Measurements from ENCODE around the gene ADAMTS14. TPM values are rescaled to one million over a fixed set of nuclear protein-coding genes. Genes with fewer than 3 reads are reported as not detected.

Gene ADAMTS14
- total and polyA plus RNA-seq, 4 experiments from 2014 or later: not detected

DNA sequence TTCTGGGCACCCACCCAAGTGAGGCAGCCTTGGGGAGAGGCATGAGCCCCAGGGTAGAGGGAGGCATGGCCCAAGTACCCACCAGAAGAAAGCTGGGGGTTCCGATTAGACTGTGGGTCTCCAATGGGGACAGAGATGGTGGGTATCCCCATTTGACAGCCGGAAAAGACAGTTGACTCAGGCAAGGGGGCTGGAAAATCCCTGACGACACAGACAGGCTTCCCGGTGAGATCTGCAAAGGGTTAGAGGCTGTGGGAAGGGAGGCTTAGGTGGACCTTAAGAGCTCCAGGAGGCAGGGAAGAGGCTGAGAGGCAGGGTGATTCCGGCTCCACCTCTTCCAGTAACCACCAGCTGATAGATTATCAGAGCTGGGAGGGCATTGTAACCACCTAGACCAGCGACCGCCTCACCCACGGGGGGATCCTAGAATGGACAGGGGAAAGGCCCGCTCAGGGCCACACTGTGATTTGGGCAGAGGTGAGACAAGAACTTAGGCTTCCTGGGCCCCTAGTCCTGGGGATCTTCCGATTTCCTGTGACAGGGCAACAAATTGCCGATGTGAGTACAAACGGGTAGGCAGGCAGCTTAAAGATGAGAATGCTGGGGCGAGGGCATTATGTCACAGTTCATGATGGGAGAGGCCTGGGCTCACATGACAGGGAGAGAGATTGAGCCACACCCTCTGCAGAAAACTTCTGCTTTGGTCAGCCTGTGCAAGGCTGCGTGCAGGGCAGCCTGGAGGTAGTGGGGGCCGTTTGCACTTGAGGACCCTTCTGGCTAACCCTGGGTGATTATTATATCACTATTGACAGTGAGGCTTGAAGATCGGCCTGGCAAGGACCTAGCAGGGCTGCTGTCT is 107.4 kb downstream of the ADAMTS14 start:
- no peaks in the 10 kb centered on the region for H3K4me1 Mint-ChIP-seq
- Histone ChIP-seq H3K27ac (ENCODE audit: low read depth, low read length) (no peak overlapping the region), H3K36me3 (ENCODE audit: insufficient read depth, low read length) (no peaks in the 10 kb centered on the region), H3K9me3 (ENCODE audit: control insufficient read depth in 1 of 2, low read length in 2 of 2) (no peaks in the 10 kb centered on the region), H3K4me3 (ENCODE audit: low read length in 2 of 2) (no peak overlapping the region), H3K4me1 (ENCODE audit: insufficient read depth, low read length) (no peaks in the 10 kb centered on the region), H3K27me3 (ENCODE audit: insufficient read depth, low read length) (no peaks in the 10 kb centered on the region)
- peaks cover 0 to 4% of the 10 kb centered on the region in 2 donors for H3K27me3 Mint-ChIP-seq
- CTCF ChIA-PET (ENCODE audit: partially characterized antibody): interaction anchor here (0.6 kb wide), 1 partner anchor 56 kb away, joined by 4 read pairs; no protein-coding TSS in a partner anchor
- H3K36me3 Mint-ChIP-seq: no peaks in the 10 kb centered on the region
- peaks cover 0 to 1% (median 0%) of the 10 kb centered on the region in 8 donors for H3K9me3 Mint-ChIP-seq
- intact Hi-C loops (cut with micrococcal nuclease): no loop called here
- POLR2A ChIA-PET (ENCODE audit: partially characterized antibody): no interaction called here
- H3K27ac Mint-ChIP-seq: no peak overlapping the region
- H3K4me3 Mint-ChIP-seq: no peak overlapping the region
- no peak for DNase-seq

DNA sequence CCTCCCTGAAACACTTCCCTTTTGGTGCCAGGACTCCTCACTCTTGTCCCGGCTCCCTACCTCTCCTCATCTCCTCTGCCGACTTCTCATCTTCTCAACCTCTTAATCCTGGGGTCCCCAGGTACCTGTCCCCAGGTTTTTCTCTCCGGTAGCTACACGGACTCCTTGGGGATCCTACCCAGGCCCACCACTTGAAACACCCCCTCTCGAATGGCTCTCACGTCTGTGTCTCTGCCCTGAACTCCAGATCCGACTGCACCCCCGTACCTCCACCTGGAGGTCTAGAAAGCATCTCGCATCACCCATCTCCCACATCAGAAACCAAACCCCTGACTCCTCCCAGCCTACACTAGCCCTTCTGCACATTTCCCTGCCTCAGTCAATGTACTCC is 108.1 kb downstream of the ADAMTS14 start:
- Histone ChIP-seq H3K4me3 (ENCODE audit: low read length in 2 of 2) (no peak overlapping the region), H3K27me3 (ENCODE audit: insufficient read depth, low read length) (no peaks in the 10 kb centered on the region), H3K9me3 (ENCODE audit: control insufficient read depth in 1 of 2, low read length in 2 of 2) (no peaks in the 10 kb centered on the region), H3K27ac (ENCODE audit: low read depth, low read length) (no peak overlapping the region), H3K4me1 (ENCODE audit: insufficient read depth, low read length) (no peaks in the 10 kb centered on the region), H3K36me3 (ENCODE audit: insufficient read depth, low read length) (no peaks in the 10 kb centered on the region)
- no peaks in the 10 kb centered on the region for H3K4me1 Mint-ChIP-seq
- no peak for DNase-seq
- POLR2A ChIA-PET (ENCODE audit: partially characterized antibody): no interaction called here
- no peak overlapping the region for H3K27ac Mint-ChIP-seq
- CTCF ChIA-PET (ENCODE audit: partially characterized antibody): interaction anchor here (0.6 kb wide), 1 partner anchor 55 kb away, joined by 4 read pairs; no protein-coding TSS in a partner anchor
- H3K36me3 Mint-ChIP-seq: no peaks in the 10 kb centered on the region
- no peak overlapping the region for H3K4me3 Mint-ChIP-seq
- intact Hi-C loops (cut with micrococcal nuclease): no loop called here
- peaks cover 0 to 4% of the 10 kb centered on the region in 2 donors for H3K27me3 Mint-ChIP-seq
- peaks cover 0 to 1% (median 0%) of the 10 kb centered on the region in 8 donors for H3K9me3 Mint-ChIP-seq

GRCh38 chr10:70780772-70781171 is 108.5 kb downstream of the ADAMTS14 start:
- intact Hi-C loops (cut with micrococcal nuclease): no loop called here
- CTCF ChIA-PET (ENCODE audit: partially characterized antibody): no interaction called here
- no peak overlapping the region for H3K27ac Mint-ChIP-seq

DNA sequence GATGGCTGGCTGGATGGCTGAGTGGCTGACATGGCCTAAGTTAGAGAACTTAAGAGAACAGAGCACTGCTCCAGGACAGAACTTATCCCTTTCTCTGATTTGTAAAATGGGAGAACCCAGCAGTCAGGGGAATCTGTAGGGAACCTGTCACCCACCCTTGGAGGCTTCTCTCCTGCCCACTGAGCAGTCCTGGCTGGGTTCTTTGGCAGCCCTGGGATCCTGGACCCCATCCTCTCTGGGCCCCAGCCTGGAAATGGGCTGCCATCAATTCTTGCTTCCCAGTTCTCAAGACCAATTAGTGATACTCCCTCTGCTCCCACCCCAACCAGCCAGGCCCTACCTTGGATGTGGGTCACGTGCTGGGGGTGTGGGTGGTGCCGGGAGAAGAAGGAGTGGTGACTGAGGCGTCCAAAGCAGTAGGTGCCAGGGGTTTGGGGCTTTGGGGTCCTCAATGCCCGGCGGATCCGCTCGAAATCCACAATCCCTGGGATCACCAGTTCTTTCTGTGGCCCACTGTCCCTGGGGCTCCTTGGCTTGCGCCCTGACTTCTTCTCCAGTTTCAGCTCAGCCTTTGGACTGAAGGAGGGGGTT is 109.2 kb downstream of the ADAMTS14 start:
- Histone ChIP-seq H3K9me3 (ENCODE audit: control insufficient read depth in 1 of 2, low read length in 2 of 2) (no peaks in the 10 kb centered on the region), H3K4me3 (ENCODE audit: low read length in 2 of 2) (no peak overlapping the region), H3K4me1 (ENCODE audit: insufficient read depth, low read length) (no peaks in the 10 kb centered on the region), H3K36me3 (ENCODE audit: insufficient read depth, low read length) (no peaks in the 10 kb centered on the region), H3K27me3 (ENCODE audit: insufficient read depth, low read length) (no peaks in the 10 kb centered on the region), H3K27ac (ENCODE audit: low read depth, low read length) (no peak overlapping the region)
- intact Hi-C loops (cut with micrococcal nuclease): no loop called here
- POLR2A ChIA-PET (ENCODE audit: partially characterized antibody): no interaction called here
- CTCF ChIA-PET (ENCODE audit: partially characterized antibody): no interaction called here
- H3K4me3 Mint-ChIP-seq: no peak overlapping the region
- H3K4me1 Mint-ChIP-seq: no peaks in the 10 kb centered on the region
- peaks cover 1 to 4% of the 10 kb centered on the region in 2 donors for H3K27me3 Mint-ChIP-seq
- DNase-seq: no peak
- peaks cover 0 to 1% (median 0%) of the 10 kb centered on the region in 8 donors for H3K9me3 Mint-ChIP-seq
- H3K36me3 Mint-ChIP-seq: no peaks in the 10 kb centered on the region
- H3K27ac Mint-ChIP-seq: peak overlapping the region in 1 of 7 donors; percentile 49

More at GRCh38 chr10:70780772-70781171, 108.5 kb downstream of the ADAMTS14 start:
- DNase-seq: no peak
- H3K4me3 ChIP-seq (ENCODE audit: low read length in 2 of 2): no peak overlapping the region
- H3K27me3 ChIP-seq (ENCODE audit: insufficient read depth, low read length): no peaks in the 10 kb centered on the region
- Mint-ChIP-seq H3K36me3 (no peaks in the 10 kb centered on the region), H3K9me3 (peaks cover 0 to 1% (median 0%) of the 10 kb centered on the region in 8 donors), H3K4me1 (no peaks in the 10 kb centered on the region), H3K27me3 (peaks cover 0 to 4% of the 10 kb centered on the region in 2 donors), H3K4me3 (no peak overlapping the region)
- POLR2A ChIA-PET (ENCODE audit: partially characterized antibody): no interaction called here
- H3K36me3 ChIP-seq (ENCODE audit: insufficient read depth, low read length): no peaks in the 10 kb centered on the region
- no peaks in the 10 kb centered on the region for H3K4me1 ChIP-seq (ENCODE audit: insufficient read depth, low read length)
- H3K27ac ChIP-seq (ENCODE audit: low read depth, low read length): no peak overlapping the region
- H3K9me3 ChIP-seq (ENCODE audit: control insufficient read depth in 1 of 2, low read length in 2 of 2): no peaks in the 10 kb centered on the region

DNA sequence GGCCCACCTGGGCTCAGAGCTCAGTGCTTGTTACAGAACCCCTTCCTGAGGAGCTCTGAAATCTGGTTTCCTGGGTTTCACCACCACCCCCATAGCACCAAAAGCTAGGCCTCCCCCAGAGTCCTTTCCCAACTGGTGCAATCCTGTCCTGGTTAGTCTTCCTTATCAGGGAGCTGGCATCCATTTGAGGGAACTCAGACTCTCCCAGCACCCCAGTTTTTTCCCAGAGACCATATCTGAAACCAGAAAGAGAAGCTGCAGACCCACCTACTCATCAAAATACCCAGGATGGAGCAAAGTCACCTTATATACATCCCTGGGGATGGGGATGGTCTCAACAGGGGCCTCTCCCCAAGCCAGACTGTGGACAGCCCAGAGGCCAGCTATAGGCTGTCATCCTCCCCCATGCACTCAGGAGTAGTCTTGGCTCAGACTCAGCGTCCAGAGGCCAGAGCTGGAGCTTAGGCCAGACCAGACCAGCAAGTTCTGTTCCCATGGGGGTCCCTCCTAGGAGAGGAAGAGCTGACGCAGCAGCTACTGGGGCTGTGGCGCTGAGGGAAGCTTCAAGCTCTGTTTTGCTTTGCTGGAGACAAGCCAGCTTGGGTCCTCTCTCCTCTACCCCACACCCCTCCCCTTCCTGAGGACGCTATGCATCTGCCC is 109.9 kb downstream of the ADAMTS14 start:
- no peaks in the 10 kb centered on the region for H3K36me3 ChIP-seq (ENCODE audit: insufficient read depth, low read length)

GRCh38 chr10:70782746-70783680 is 110.7 kb downstream of the ADAMTS14 start:
- CTCF ChIA-PET (ENCODE audit: partially characterized antibody): no interaction called here
- no peak overlapping the region for H3K4me3 Mint-ChIP-seq
- intact Hi-C loops (cut with micrococcal nuclease): no loop called here

More for the DNA sequence above, 109.9 kb downstream of the ADAMTS14 start:
- Mint-ChIP-seq H3K9me3 (peaks cover 0 to 1% (median 0%) of the 10 kb centered on the region in 8 donors), H3K36me3 (no peaks in the 10 kb centered on the region), H3K27me3 (peaks cover 1 to 4% of the 10 kb centered on the region in 2 donors), H3K4me1 (peaks cover 0 to 3% (median 0%) of the 10 kb centered on the region in 4 donors), H3K27ac (no peak overlapping the region), H3K4me3 (no peak overlapping the region)
- no peak overlapping the region for H3K4me3 ChIP-seq (ENCODE audit: low read length in 2 of 2)
- no peaks in the 10 kb centered on the region for H3K9me3 ChIP-seq (ENCODE audit: control insufficient read depth in 1 of 2, low read length in 2 of 2)
- H3K27ac ChIP-seq (ENCODE audit: low read depth, low read length): no peak overlapping the region
- CTCF ChIA-PET (ENCODE audit: partially characterized antibody): no interaction called here
- H3K4me1 ChIP-seq (ENCODE audit: insufficient read depth, low read length): no peaks in the 10 kb centered on the region
- POLR2A ChIA-PET (ENCODE audit: partially characterized antibody): no interaction called here
- no peak for DNase-seq
- intact Hi-C loops (cut with micrococcal nuclease): no loop called here
- no peaks in the 10 kb centered on the region for H3K27me3 ChIP-seq (ENCODE audit: insufficient read depth, low read length)

More at GRCh38 chr10:70782746-70783680, 110.7 kb downstream of the ADAMTS14 start:
- H3K27ac ChIP-seq (ENCODE audit: low read depth, low read length): no peak overlapping the region
- H3K4me3 ChIP-seq (ENCODE audit: low read length in 2 of 2): no peak overlapping the region
- POLR2A ChIA-PET (ENCODE audit: partially characterized antibody): no interaction called here
- DNase-seq: no peak
- no peaks in the 10 kb centered on the region for H3K27me3 ChIP-seq (ENCODE audit: insufficient read depth, low read length)
- H3K9me3 ChIP-seq (ENCODE audit: control insufficient read depth in 1 of 2, low read length in 2 of 2): no peaks in the 10 kb centered on the region
- Mint-ChIP-seq H3K36me3 (no peaks in the 10 kb centered on the region), H3K27me3 (peaks cover 1 to 4% of the 10 kb centered on the region in 2 donors), H3K4me1 (peaks cover 0 to 3% (median 0%) of the 10 kb centered on the region in 4 donors), H3K27ac (no peak overlapping the region), H3K9me3 (peaks cover 0 to 1% (median 0%) of the 10 kb centered on the region in 8 donors)
- no peaks in the 10 kb centered on the region for H3K4me1 ChIP-seq (ENCODE audit: insufficient read depth, low read length)
- H3K36me3 ChIP-seq (ENCODE audit: insufficient read depth, low read length): no peaks in the 10 kb centered on the region

All from CD4-positive, alpha-beta memory T cell (primary cell).